Left ventricle myocardium inferior (tissue), 1 donor: ENCODE measurements around the gene KLHDC3. TPM values are rescaled to one million over a fixed set of nuclear protein-coding genes. Genes with fewer than 3 reads are reported as not detected.
"Not testable (repeated sequence)": the region's sequence is repeated elsewhere in the genome, so short reads cannot be mapped to it uniquely, and the experiment has no call there.

ENCODE experiments used
- DNase-seq: peaks from one replicate; pipeline ENCODE4 v3.0.0-alpha.2; 2020
- H3K27ac ChIP-seq: fragments of 200-600 bp; replicated peaks from 2 replicates; pipeline ENCODE4 v1.8.0; 2021
- H3K27me3 ChIP-seq: fragments of 200-600 bp; 2 replicates; pipeline ENCODE4 v1.8.0; 2021; ENCODE audit warnings: low read depth
- H3K36me3 ChIP-seq: fragments of 200-600 bp; 2 replicates; pipeline ENCODE4 v1.8.0; 2021
- H3K4me1 ChIP-seq: fragments of 200-600 bp; 2 replicates; pipeline ENCODE4 v1.8.0; 2021
- H3K4me3 ChIP-seq: fragments of 200-600 bp; 2 replicates; pipeline ENCODE4 v1.8.0; 2021; ENCODE audit warnings: mild to moderate bottlenecking, moderate library complexity
- H3K9me3 ChIP-seq: fragments of 200-600 bp; replicated peaks from 2 replicates; pipeline ENCODE4 v1.8.0; 2021
- CTCF ChIP-seq: fragments of 200-600 bp; IDR thresholded peaks from 2 replicates; pipeline ENCODE4 v1.8.0; 2021; ENCODE audit warnings: antibody characterized with exemption, mild to moderate bottlenecking, borderline replicate concordance
- intact Hi-C: fragments of 100-400 bp; cut with micrococcal nuclease; formaldehyde crosslinking; loops from one replicate; pipeline ENCODE4 v1.11.0; 2022
- total RNA-seq: library from RNA; stranded (reverse); fragmentation: NEBNext Ultra II Directional; extraction: Animal tissue kit (Norgen Biotek cat#: 25700); gene quantifications from one replicate; pipeline ENCODE4 v1.2.1, GENCODE V29; 2021
- donor health status: DM: no; HTN: yes; CAD: no; lungs with severe emphysema.

KLHDC3 gene
- total RNA-seq, 1 donor from 2014 or later, result 108 TPM

- Histone ChIP-seq H3K27me3 (no peaks in the 10 kb centered on the region), H3K9me3 (no peaks in the 10 kb centered on the region), H3K4me1 (peaks cover 8% of the 10 kb centered on the region), H3K36me3 (peaks cover 29% of the 10 kb centered on the region), H3K27ac (no peak overlapping the region), H3K4me3 (no peak overlapping the region)
- no peak for DNase-seq
- intact Hi-C loops, result no loop called here
- TF ChIP-seq CTCF, result no peak
Observed at GRCh38 chr6:42993445-42993844, 20.6 kb upstream of the KLHDC3 start.

GRCh38 chr6:42996513-42996912 is 17.5 kb upstream of the KLHDC3 start:
- H3K36me3 ChIP-seq, result peaks cover 7% of the 10 kb centered on the region
- intact Hi-C loops, result no loop called here
- H3K27me3 ChIP-seq, result no peaks in the 10 kb centered on the region
- no peak for DNase-seq
- no peaks in the 10 kb centered on the region for H3K4me1 ChIP-seq
- no peak overlapping the region for H3K27ac ChIP-seq
- H3K4me3 ChIP-seq, result no peak overlapping the region
- H3K9me3 ChIP-seq, result no peaks in the 10 kb centered on the region
- TF ChIP-seq CTCF, result no peak

GRCh38 chr6:42998205-42998604 is 15.8 kb upstream of the KLHDC3 start:
- H3K27ac ChIP-seq, H3K4me1 ChIP-seq, H3K9me3 ChIP-seq, intact Hi-C loops, H3K4me3 ChIP-seq, H3K27me3 ChIP-seq, DNase-seq: not testable (repeated sequence)
- H3K36me3 ChIP-seq, result peaks cover 11% of the 10 kb centered on the region

GRCh38 chr6:43001843-43002242 is 12.2 kb upstream of the KLHDC3 start:
- DNase-seq, result no peak
- no peak for TF ChIP-seq CTCF
- Histone ChIP-seq H3K27ac (no peak overlapping the region), H3K4me1 (no peaks in the 10 kb centered on the region), H3K27me3 (no peaks in the 10 kb centered on the region), H3K36me3 (peaks cover 25% of the 10 kb centered on the region), H3K4me3 (no peak overlapping the region), H3K9me3 (no peaks in the 10 kb centered on the region)
- intact Hi-C loops, result no loop called here

- no peaks in the 10 kb centered on the region for H3K27me3 ChIP-seq
- no peak overlapping the region for H3K4me3 ChIP-seq
- intact Hi-C loops, result no loop called here
- no peak for DNase-seq
- no peaks in the 10 kb centered on the region for H3K9me3 ChIP-seq
- H3K36me3 ChIP-seq, result peaks cover 61% of the 10 kb centered on the region
- no peak overlapping the region for H3K27ac ChIP-seq
- H3K4me1 ChIP-seq, result peaks cover 6% of the 10 kb centered on the region
- TF ChIP-seq CTCF, result no peak
Observed at GRCh38 chr6:43005844-43006243, 8.2 kb upstream of the KLHDC3 start.

- Histone ChIP-seq H3K27me3 (no peaks in the 10 kb centered on the region), H3K4me1 (peaks cover 6% of the 10 kb centered on the region), H3K9me3 (no peaks in the 10 kb centered on the region), H3K27ac (no peak overlapping the region), H3K36me3 (peaks cover 63% of the 10 kb centered on the region), H3K4me3 (no peak overlapping the region)
- no peak for DNase-seq
- no peak for TF ChIP-seq CTCF
- intact Hi-C loops, result no loop called here
Observed at GRCh38 chr6:43006251-43006650, 7.8 kb upstream of the KLHDC3 start.
